Sigmoid colon (tissue), 4 donors: ENCODE measurements around the gene TMEM26.

Experiments
- CTCF ChIP-seq, 4 experiments: fragments of 450-650 bp in 3 of 4; fragments of 200-600 bp in 1 of 4; IDR thresholded peaks; one replicate each; pipeline ENCODE4 v1.5.1; 2016 to 2019; ENCODE audit warnings: antibody characterized with exemption in 4 of 4, mild to moderate bottlenecking in 3 of 4, moderate library complexity in 2 of 4
- POLR2AphosphoS5 ChIP-seq, 4 donors: sonication (generic); formaldehyde crosslinking; IDR thresholded peaks; one replicate each; pipeline ENCODE4 v1.6.1; 2017; ENCODE audit warnings: antibody characterized with exemption in 4 of 4

GRCh38 chr10:61448091-61448490 lies 5.1 kb downstream of the TMEM26 start:
- no peak for TF ChIP-seq POLR2AphosphoS5 (IDR thresholded peaks at IDR 0.05)
- TF ChIP-seq CTCF (IDR thresholded peaks at IDR 0.05): no peak
